HG02938 (cell line): ENCODE measurements around the gene CDK4.
"Not testable (repeated sequence)": the region's sequence is repeated elsewhere in the genome, so short reads cannot be mapped to it uniquely, and the experiment has no call there.

Experiments
- ATAC-seq: cut with Tn5 transposase; IDR thresholded peaks from one replicate; pipeline ENCODE4 v1.9.1; 2021; ENCODE audit warnings: mild to moderate bottlenecking, moderate library complexity; ENCODE audit not compliant: unreplicated experiment

Gene CDK4

GRCh38 chr12:57715036-57715748, 36.9 kb downstream of the CDK4 start:
- ATAC-seq = not testable (repeated sequence)

DNA sequence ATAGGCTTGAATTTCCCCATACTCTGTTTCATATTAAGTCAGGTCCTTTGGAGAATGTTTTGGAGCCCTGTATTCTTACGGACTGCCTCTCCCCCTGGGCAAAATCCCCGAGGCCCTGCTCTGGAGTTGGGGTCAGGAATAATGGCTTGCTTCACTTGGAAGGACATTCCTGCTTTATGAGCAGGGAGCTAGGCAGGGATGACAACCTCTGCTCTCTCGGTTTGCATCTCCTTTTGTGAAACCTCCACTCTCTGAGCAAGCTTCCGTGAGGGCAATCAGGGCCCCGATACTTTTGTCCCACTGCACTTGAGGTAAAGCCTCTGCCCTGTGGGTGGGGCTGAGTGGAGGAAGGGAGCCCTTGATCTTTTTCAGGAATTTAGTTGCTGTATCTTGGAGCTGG, 38.9 kb downstream of the CDK4 start:
- ATAC-seq = no peak

- no peak for ATAC-seq
These were observed 39.4 kb downstream of the CDK4 start for GRCh38 chr12:57712701-57713100.

DNA sequence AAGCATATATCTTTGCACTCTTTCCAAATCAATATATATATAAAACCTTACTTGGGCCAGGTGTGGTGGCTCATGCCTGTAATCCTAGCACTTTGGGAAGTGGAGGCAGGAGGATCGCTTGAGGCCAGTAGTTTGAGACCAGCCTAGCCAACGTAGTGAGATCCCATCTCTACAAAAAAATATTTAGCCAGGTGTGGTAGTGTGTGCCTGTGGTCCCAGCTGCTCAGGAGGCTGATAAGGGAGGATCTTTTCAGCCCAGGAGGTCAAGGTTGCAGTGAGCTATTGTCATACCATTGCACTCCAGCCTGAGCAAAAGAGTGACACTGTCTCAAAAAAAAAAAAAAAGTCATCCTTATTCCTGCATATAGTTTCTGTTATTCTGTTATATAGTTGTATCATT, 43.8 kb downstream of the CDK4 start:
- no peak for ATAC-seq

GRCh38 chr12:57707250-57707649, 44.9 kb downstream of the CDK4 start:
- ATAC-seq = no peak

- ATAC-seq = no peak
These were observed 51.8 kb downstream of the CDK4 start for GRCh38 chr12:57700317-57700716.

DNA sequence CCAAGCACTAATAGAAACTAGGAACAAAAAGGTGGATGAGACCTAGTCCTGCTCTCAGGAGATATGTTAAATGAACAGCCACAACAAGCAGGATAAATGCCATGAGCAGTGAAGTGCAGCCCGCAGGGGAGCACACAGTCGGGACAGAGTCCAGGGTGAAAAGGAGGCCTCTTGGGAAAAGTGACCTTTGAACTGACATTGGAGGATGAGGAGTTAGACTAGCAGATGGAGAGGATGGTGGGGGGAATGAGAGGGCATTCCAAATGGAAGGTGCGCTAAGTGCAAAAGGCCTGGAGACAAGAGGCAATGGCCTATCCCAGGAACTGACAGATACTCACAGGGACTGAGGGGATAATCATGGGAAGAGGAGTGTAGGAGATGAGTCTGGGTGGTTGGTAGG, 53.7 kb downstream of the CDK4 start:
- no peak for ATAC-seq
